K562 (cell line): ENCODE results near the gene EMC8. TPM values are rescaled to one million over a fixed set of nuclear protein-coding genes. Genes with fewer than 3 reads are reported as not detected.

Experiments used
- ATAC-seq: fragments of 200-7000 bp; cut with Tn5 transposase; 3 replicates; pipeline ENCODE4 v1.9.1; 2020; ENCODE audit warnings: moderate library complexity
- BruUV-seq: library from RNA; stranded (reverse); fragments of 400-500 nt; replicated peaks from 2 replicates; lab custom pipeline; 2021; lab: Mats Ljungman, UMichigan
- CTCF ChIA-PET: fragments of 300-600 bp; formaldehyde crosslinking; extraction: SDS; loops from one replicate; lab custom pipeline; 2021; ENCODE audit warnings: low intra/inter-chr PET ratio; lab: Yijun Ruan, JAX
- POLR2A ChIA-PET: fragments of 300-600, 350-650 bp; sonication (Branson Sonifier 250); formaldehyde crosslinking; extraction: SDS; loops from one replicate; lab custom pipeline; 2021; ENCODE audit warnings: antibody characterized with exemption, inconsistent platforms; lab: Yijun Ruan, JAX
- DNase-seq, 4 experiments: peaks; one replicate each; pipeline versions ENCODE4 v3.0.0 to v3.0.0-alpha.2; 2011 to 2018; ENCODE audit warnings: low spot score in 3 of 4, mixed read lengths in 3 of 4; ENCODE audit errors: extremely low read depth in 1 of 4
- FAIRE-seq: peaks from 2 replicates; lab custom pipeline; 2011; peaks lifted over from hg19 to GRCh38; lab: Jason Lieb, UNC
- H2AFZ ChIP-seq: 2 replicates; pipeline ENCODE4 v1.6.0; 2011; ENCODE audit warnings: low read depth, low read length, control low read depth, inconsistent platforms
- H3K27ac ChIP-seq: fragments of 200-600 bp; 3 replicates; pipeline ENCODE4 v1.8.0; 2011; ENCODE audit warnings: low read depth, mild to moderate bottlenecking, control low read depth, inconsistent platforms, low read length, moderate library complexity, mixed read lengths; ENCODE audit errors: extremely low read depth
- H3K27me3 ChIP-seq, 2 experiments: fragments of 300-600 bp in 1 of 2; 2 replicates in 1 of 2; 3 replicates in 1 of 2; pipeline versions ENCODE4 v1.6.0 to v1.8.0; 2011; ENCODE audit warnings: inconsistent platforms in 2 of 2, low read length in 2 of 2, mild to moderate bottlenecking in 1 of 2, mixed read lengths in 1 of 2, moderate library complexity in 1 of 2; ENCODE audit not compliant: control insufficient read depth in 2 of 2, insufficient read depth in 2 of 2
- H3K36me3 ChIP-seq: fragments of 300-600 bp; 3 replicates; pipeline ENCODE4 v1.8.0; 2011; ENCODE audit warnings: mild to moderate bottlenecking, low read length, inconsistent platforms; ENCODE audit not compliant: control insufficient read depth, insufficient read depth
- H3K4me1 ChIP-seq, 2 experiments: fragments of 200-600 bp in 1 of 2; replicated peaks in 1 of 2; 2 replicates in 1 of 2; 3 replicates in 1 of 2; pipeline versions ENCODE4 v1.5.1 to v1.8.0; 2011; ENCODE audit warnings: inconsistent platforms in 2 of 2, low read length in 2 of 2, mild to moderate bottlenecking in 1 of 2, mixed read lengths in 1 of 2, moderate library complexity in 1 of 2; ENCODE audit not compliant: control insufficient read depth in 2 of 2, insufficient read depth in 2 of 2
- H3K4me2 ChIP-seq: 2 replicates; pipeline ENCODE4 v1.6.1; 2011; ENCODE audit warnings: low read length, control low read depth, inconsistent platforms, mixed read lengths; ENCODE audit not compliant: insufficient read depth
- H3K4me3 ChIP-seq: fragments of 200-600 bp; sonication (generic), shearing (Covaris generic); 2 replicates; pipeline ENCODE4 v1.5.1; 2016; ENCODE audit warnings: control low read depth, inconsistent platforms
- H3K79me2 ChIP-seq: fragments of 200-600 bp; 3 replicates; pipeline ENCODE4 v1.8.0; 2011; ENCODE audit warnings: low read length, inconsistent platforms; ENCODE audit not compliant: control insufficient read depth, insufficient read depth
- H3K9ac ChIP-seq, 2 experiments: 2 replicates each; pipeline versions ENCODE4 v1.6.0 to v1.6.1; 2011; ENCODE audit warnings: low read depth in 2 of 2, low read length in 2 of 2, control low read depth in 1 of 2, inconsistent platforms in 1 of 2, mild to moderate bottlenecking in 1 of 2, mixed read lengths in 1 of 2; ENCODE audit not compliant: insufficient read depth in 1 of 2
- H3K9me1 ChIP-seq: one replicate; pipeline ENCODE4 v1.6.0; 2011; ENCODE audit warnings: inconsistent platforms, mild to moderate bottlenecking, low read length, moderate library complexity; ENCODE audit not compliant: control insufficient read depth, insufficient read depth
- H3K9me3 ChIP-seq: replicated peaks from 2 replicates; pipeline ENCODE4 v1.5.1; 2011; ENCODE audit warnings: low read depth, low read length, inconsistent platforms; ENCODE audit not compliant: control insufficient read depth, insufficient read depth
- H4K20me1 ChIP-seq: replicated peaks from 2 replicates; pipeline ENCODE4 v1.6.1; 2011; ENCODE audit warnings: low read length, inconsistent platforms, mixed read lengths; ENCODE audit not compliant: control insufficient read depth, insufficient read depth
- BRF2 ChIP-seq: IDR thresholded peaks from 3 replicates; pipeline ENCODE4 v1.6.1; 2011; ENCODE audit warnings: borderline replicate concordance, mild to moderate bottlenecking; ENCODE audit not compliant: insufficient read length, insufficient read depth
- CHCHD3 ChIP-seq: fragments of 250-450 bp; sonication (Bioruptor Pico); IDR thresholded peaks from 2 replicates; pipeline ENCODE4 v2.1.2; 2022; ENCODE audit warnings: mild to moderate bottlenecking
- ELK1 ChIP-seq: sonication (generic); formaldehyde crosslinking; IDR thresholded peaks from 2 replicates; pipeline ENCODE4 v1.8.1; 2022; ENCODE audit warnings: missing genetic modification reagents
- EWSR1 ChIP-seq: fragments of 450-650 bp; IDR thresholded peaks from 2 replicates; pipeline ENCODE4 v1.6.1; 2018; ENCODE audit warnings: borderline replicate concordance, mild to moderate bottlenecking, low read depth, moderate library complexity; ENCODE audit not compliant: partially characterized antibody
- LCOR ChIP-seq: sonication (generic); formaldehyde crosslinking; IDR thresholded peaks from 2 replicates; pipeline ENCODE4 v1.8.0; 2022; ENCODE audit warnings: mild to moderate bottlenecking, missing genetic modification reagents
- MYBL2 ChIP-seq, 2 experiments: fragments of 450-650 bp in 1 of 2; sonication (generic) in 1 of 2; formaldehyde crosslinking in 1 of 2; IDR thresholded peaks; 2 replicates each; pipeline versions ENCODE4 v1.6.1 to v1.8.1; 2017 to 2022; ENCODE audit warnings: borderline replicate concordance in 1 of 2, inconsistent platforms in 1 of 2, low read depth in 1 of 2, mild to moderate bottlenecking in 1 of 2, missing genetic modification reagents in 1 of 2, moderate library complexity in 1 of 2
- POLR2B ChIP-seq: fragments of 450-650 bp; IDR thresholded peaks from 2 replicates; pipeline ENCODE4 v1.6.1; 2018; ENCODE audit warnings: low read depth; ENCODE audit not compliant: partially characterized antibody
- RBM14 ChIP-seq: fragments of 200-400 bp; formaldehyde crosslinking; IDR thresholded peaks from 2 replicates; pipeline ENCODE4 v1.6.1; 2018; ENCODE audit warnings: low read depth, mild to moderate bottlenecking, low read length, moderate library complexity, borderline replicate concordance; ENCODE audit not compliant: insufficient read depth
- SRSF1 ChIP-seq: fragments of 200-400 bp; formaldehyde crosslinking; IDR thresholded peaks from 2 replicates; pipeline ENCODE4 v1.6.1; 2017; ENCODE audit warnings: mild to moderate bottlenecking, low read depth, low read length, moderate library complexity
- TAL1 ChIP-seq: fragments of 450-650 bp; IDR thresholded peaks from 2 replicates; pipeline ENCODE4 v1.6.1; 2016; ENCODE audit warnings: mild to moderate bottlenecking
- TCF15 ChIP-seq: fragments of 250-450 bp; sonication (Bioruptor Pico); IDR thresholded peaks from 2 replicates; pipeline ENCODE4 v1.8.0; 2022; ENCODE audit warnings: moderate library complexity, mild to moderate bottlenecking, inconsistent platforms
- TEAD1 ChIP-seq, 2 experiments: fragments of 450-650 bp in 1 of 2; sonication (generic) in 1 of 2; formaldehyde crosslinking; IDR thresholded peaks; 2 replicates each; pipeline versions ENCODE4 v1.4.0 to v1.8.0; 2020 to 2022; ENCODE audit warnings: mild to moderate bottlenecking in 2 of 2, missing genetic modification reagents in 1 of 2
- USF1 ChIP-seq: sonication (generic); formaldehyde crosslinking; IDR thresholded peaks from 2 replicates; pipeline ENCODE4 v1.9.0; 2022; ENCODE audit warnings: mild to moderate bottlenecking, missing genetic modification reagents
- ZBTB9 ChIP-seq: fragments of 450-650 bp; formaldehyde crosslinking; IDR thresholded peaks from 2 replicates; pipeline ENCODE4 v1.4.0; 2020; ENCODE audit warnings: mild to moderate bottlenecking, moderate library complexity
- ZNF695 ChIP-seq: fragments of 450-650 bp; formaldehyde crosslinking; IDR thresholded peaks from 2 replicates; pipeline ENCODE4 v1.4.0; 2020; ENCODE audit warnings: mild to moderate bottlenecking, moderate library complexity
- ZNF699 ChIP-seq: fragments of 250-450 bp; sonication (Bioruptor Pico); IDR thresholded peaks from 2 replicates; pipeline ENCODE4 v1.8.0; 2021; ENCODE audit warnings: mild to moderate bottlenecking, moderate library complexity; ENCODE audit not compliant: insufficient replicate concordance
- ZNF76 ChIP-seq: fragments of 250-450 bp; sonication (Bioruptor Pico); IDR thresholded peaks from 2 replicates; pipeline ENCODE4 v1.4.0; 2020; ENCODE audit warnings: mild to moderate bottlenecking, moderate library complexity, borderline replicate concordance
- WGBS: fragments of 100-300 bp; shearing (Covaris generic); methylation state at CpG from one replicate; pipeline ENCODE4 v1.1.6; 2016; ENCODE audit warnings: low coverage, mixed read lengths; ENCODE audit not compliant: insufficient coverage; ENCODE audit errors: missing lambda C conversion rate; 5-methylcytosine and 5-hydroxymethylcytosine counted together
- in situ Hi-C: fragments of 300-500 bp; cut with MboI; formaldehyde crosslinking; loops from 4 replicates; pipeline ENCODE4 v1.15.0; 2018; ENCODE audit warnings: inconsistent platforms, mixed read lengths
- intact Hi-C: fragments of 100-400 bp; cut with micrococcal nuclease; formaldehyde crosslinking; loops from 2 replicates; pipeline ENCODE4 v1.14.2; 2022
- polyA plus RNA-seq, 8 experiments: library from polyadenylated mRNA; depleted of rRNA in 4 of 8; stranded (reverse) in 5 of 8; unstranded in 3 of 8; fragments of >200 nt; fragmentation: Nextera tagmentation in 2 of 8; fragmentation: Illumina TruSeq in 1 of 8; extraction: Ambion mirVana in 2 of 8; extraction: Trizol in 1 of 8; gene quantifications; 2 replicates each; pipeline versions ENCODE4 v1.2.1 to v1.2.3, GENCODE V29; 2011 to 2014; ENCODE audit warnings: inconsistent platforms in 1 of 8, missing spikeins in 1 of 8
- total RNA-seq, 7 experiments: library from RNA; depleted of rRNA in 6 of 7; stranded (reverse); fragments of >200 nt in 6 of 7; fragmentation: Illumina TruSeq in 2 of 7; extraction: Trizol in 2 of 7; gene quantifications; 2 replicates each; pipeline versions ENCODE4 v1.2.1 to v1.2.3, GENCODE V29; 2011 to 2021; ENCODE audit warnings: low replicate concordance in 1 of 7

Gene EMC8
- total and polyA plus RNA-seq, 9 of the 15 experiments (the other 6 are each of a cell fraction or from before 2014, with no cell fraction given) = 11.4 to 81.8 (median 48.6) TPM

- TF ChIP-seq ZBTB9 (no peak), TAL1 (no peak), ZNF695 (no peak), LCOR (CRISPR knock-in tag) (no peak), EWSR1 (no peak), ZNF699 (no peak), RBM14 (no peak)
Observed at GRCh38 chr16:85789773-85790172, 9.6 kb downstream of the EMC8 start (continued).

- DNase-seq (no peak), FAIRE-seq (no peak), ATAC-seq (no peak)
- ChIA-PET POLR2A (interaction anchor here (1.4 kb wide), 1 partner anchor 11 kb away, joined by 4 read pairs; no protein-coding TSS in a partner anchor), CTCF (no interaction called here)
- BruUV-seq = no TSS peak
- intact Hi-C loops (no loop called here), in situ Hi-C loops (no loop called here)
- no peak overlapping the region for H3K9ac ChIP-seq
- peaks cover 14% of the 10 kb centered on the region for H4K20me1 ChIP-seq
- H2AFZ ChIP-seq = no peak overlapping the region
- H3K9me3 ChIP-seq = no peaks in the 10 kb centered on the region
- H3K4me2 ChIP-seq = no peak overlapping the region
- H3K36me3 ChIP-seq = peaks cover 83% of the 10 kb centered on the region; the same call in 2 of the 3 replicates
- no peak overlapping the region for H3K27ac ChIP-seq
- peaks cover 2% of the 10 kb centered on the region for H3K9me1 ChIP-seq
- no peak overlapping the region for H3K4me3 ChIP-seq
- peaks cover 41% of the 10 kb centered on the region for H3K79me2 ChIP-seq
- H3K27me3 ChIP-seq = no peaks in the 10 kb centered on the region
- 95% methylated on average over 11 of the region's 11 CpGs for WGBS
- no peaks in the 10 kb centered on the region for H3K4me1 ChIP-seq
- TF ChIP-seq BRF2 (no peak), CHCHD3 (CRISPR knock-in tag) (no peak), TAL1 (no peak), TEAD1 (CRISPR knock-in tag; IDR thresholded peaks at IDR 0.05) (no peak), MYBL2 (IDR thresholded peaks at IDR 0.05; ENCODE audit: low read depth) (no peak), MYBL2 (CRISPR knock-in tag; IDR thresholded peaks at IDR 0.05; ENCODE audit: borderline replicate concordance) (no peak), USF1 (CRISPR knock-in tag) (no peak), TCF15 (CRISPR knock-in tag) (no peak), POLR2B (no peak), SRSF1 (no peak), ZNF76 (CRISPR knock-in tag) (no peak), ELK1 (CRISPR knock-in tag) (no peak)
Observed at GRCh38 chr16:85788819-85789218, 10.5 kb downstream of the EMC8 start.
